Parathyroid adenoma (tissue), 2 donors: ENCODE data around the gene ABTB1.

Experiments used
- H2AFZ ChIP-seq: fragments of 300-600 bp; sonication (generic); one replicate; pipeline ENCODE4 v1.7.0; 2017; ENCODE audit warnings: antibody characterized with exemption, mild to moderate bottlenecking
- H3K27ac ChIP-seq: fragments of 300-600 bp; sonication (generic); one replicate; pipeline ENCODE4 v1.7.0; 2017
- H3K27me3 ChIP-seq: fragments of 300-600 bp; sonication (generic); one replicate; pipeline ENCODE4 v1.7.0; 2017; ENCODE audit warnings: low read length; ENCODE audit not compliant: control insufficient read depth, insufficient read depth
- H3K36me3 ChIP-seq: fragments of 300-600 bp; sonication (generic); one replicate; pipeline ENCODE4 v1.7.0; 2017; ENCODE audit warnings: low read length; ENCODE audit not compliant: control insufficient read depth, insufficient read depth
- H3K4me1 ChIP-seq: fragments of 300-600 bp; sonication (generic); one replicate; pipeline ENCODE4 v1.7.0; 2017; ENCODE audit warnings: control low read depth
- H3K4me2 ChIP-seq: fragments of 300-600 bp; sonication (generic); one replicate; pipeline ENCODE4 v1.7.0; 2017; ENCODE audit warnings: low read length
- H3K4me3 ChIP-seq: fragments of 300-600 bp; sonication (generic); one replicate; pipeline ENCODE4 v1.7.0; 2017; ENCODE audit warnings: low read depth, low read length
- H3K79me2 ChIP-seq: fragments of 300-600 bp; sonication (generic); one replicate; pipeline ENCODE4 v1.7.0; 2017; ENCODE audit warnings: control low read depth
- H3K9ac ChIP-seq: fragments of 300-600 bp; sonication (generic); one replicate; pipeline ENCODE4 v1.7.0; 2017; ENCODE audit warnings: mild to moderate bottlenecking
- H3K9me3 ChIP-seq: fragments of 300-600 bp; sonication (generic); one replicate; pipeline ENCODE4 v1.7.0; 2017; ENCODE audit warnings: low read length; ENCODE audit not compliant: control insufficient read depth
- TF ChIP-seq, protein P1 (sequence below): fragments of 300-600 bp; sonication (generic); IDR thresholded peaks from one replicate; pipeline ENCODE4 v1.7.0; 2017; ENCODE audit warnings: antibody characterized with exemption, mild to moderate bottlenecking
- donor health status: primary hyperparathyroidism.

The ABTB1 gene

DNA sequence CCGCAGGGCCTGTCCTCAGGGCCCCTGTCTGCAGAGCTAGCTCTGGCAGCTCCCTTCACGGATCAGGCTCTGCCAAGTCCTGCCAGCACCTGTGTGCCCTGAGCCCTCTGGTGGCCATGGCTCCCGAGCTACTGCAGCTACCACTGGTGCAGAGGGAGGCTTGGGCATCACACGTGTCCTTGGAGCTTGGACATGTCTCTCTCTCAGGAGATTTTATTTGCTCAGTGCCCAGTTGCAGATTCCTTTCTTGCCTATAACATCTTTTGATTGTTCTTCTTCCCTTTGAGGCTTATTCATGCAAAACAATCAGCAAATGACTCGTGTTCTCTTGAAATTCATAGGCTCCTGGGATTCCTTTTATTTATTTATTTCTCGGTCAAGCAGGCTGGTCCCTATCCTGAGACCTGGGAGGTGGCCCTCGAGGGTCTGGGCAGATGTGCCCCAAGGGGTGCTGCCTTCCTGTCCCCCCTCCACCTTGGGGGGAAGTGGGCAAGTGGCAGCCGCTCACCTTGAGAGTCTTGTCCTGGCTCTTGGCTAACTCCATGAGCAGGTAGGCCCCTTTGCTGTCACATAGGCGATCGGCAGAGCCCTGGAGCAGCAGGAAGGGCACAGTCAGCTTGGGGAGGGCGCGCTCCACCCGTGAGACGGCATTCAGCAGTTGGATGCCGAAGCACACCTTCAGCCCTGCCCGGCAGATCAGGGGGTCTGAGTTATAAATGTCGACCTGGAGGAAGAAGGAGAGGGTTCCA is 21.9 kb downstream of the ABTB1 start:
- H2AFZ ChIP-seq: no peak overlapping the region
- no peak overlapping the region for H3K4me2 ChIP-seq
- H3K9ac ChIP-seq: no peak overlapping the region
- H3K27me3 ChIP-seq: no peaks in the 10 kb centered on the region
- no peaks in the 10 kb centered on the region for H3K4me1 ChIP-seq
- no peaks in the 10 kb centered on the region for H3K9me3 ChIP-seq
- no peak overlapping the region for H3K27ac ChIP-seq
- TF ChIP-seq, protein P1, sequence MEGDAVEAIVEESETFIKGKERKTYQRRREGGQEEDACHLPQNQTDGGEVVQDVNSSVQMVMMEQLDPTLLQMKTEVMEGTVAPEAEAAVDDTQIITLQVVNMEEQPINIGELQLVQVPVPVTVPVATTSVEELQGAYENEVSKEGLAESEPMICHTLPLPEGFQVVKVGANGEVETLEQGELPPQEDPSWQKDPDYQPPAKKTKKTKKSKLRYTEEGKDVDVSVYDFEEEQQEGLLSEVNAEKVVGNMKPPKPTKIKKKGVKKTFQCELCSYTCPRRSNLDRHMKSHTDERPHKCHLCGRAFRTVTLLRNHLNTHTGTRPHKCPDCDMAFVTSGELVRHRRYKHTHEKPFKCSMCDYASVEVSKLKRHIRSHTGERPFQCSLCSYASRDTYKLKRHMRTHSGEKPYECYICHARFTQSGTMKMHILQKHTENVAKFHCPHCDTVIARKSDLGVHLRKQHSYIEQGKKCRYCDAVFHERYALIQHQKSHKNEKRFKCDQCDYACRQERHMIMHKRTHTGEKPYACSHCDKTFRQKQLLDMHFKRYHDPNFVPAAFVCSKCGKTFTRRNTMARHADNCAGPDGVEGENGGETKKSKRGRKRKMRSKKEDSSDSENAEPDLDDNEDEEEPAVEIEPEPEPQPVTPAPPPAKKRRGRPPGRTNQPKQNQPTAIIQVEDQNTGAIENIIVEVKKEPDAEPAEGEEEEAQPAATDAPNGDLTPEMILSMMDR: peak; percentile 77
- H3K4me3 ChIP-seq: no peak overlapping the region
- no peaks in the 10 kb centered on the region for H3K79me2 ChIP-seq
- H3K36me3 ChIP-seq: no peaks in the 10 kb centered on the region

DNA sequence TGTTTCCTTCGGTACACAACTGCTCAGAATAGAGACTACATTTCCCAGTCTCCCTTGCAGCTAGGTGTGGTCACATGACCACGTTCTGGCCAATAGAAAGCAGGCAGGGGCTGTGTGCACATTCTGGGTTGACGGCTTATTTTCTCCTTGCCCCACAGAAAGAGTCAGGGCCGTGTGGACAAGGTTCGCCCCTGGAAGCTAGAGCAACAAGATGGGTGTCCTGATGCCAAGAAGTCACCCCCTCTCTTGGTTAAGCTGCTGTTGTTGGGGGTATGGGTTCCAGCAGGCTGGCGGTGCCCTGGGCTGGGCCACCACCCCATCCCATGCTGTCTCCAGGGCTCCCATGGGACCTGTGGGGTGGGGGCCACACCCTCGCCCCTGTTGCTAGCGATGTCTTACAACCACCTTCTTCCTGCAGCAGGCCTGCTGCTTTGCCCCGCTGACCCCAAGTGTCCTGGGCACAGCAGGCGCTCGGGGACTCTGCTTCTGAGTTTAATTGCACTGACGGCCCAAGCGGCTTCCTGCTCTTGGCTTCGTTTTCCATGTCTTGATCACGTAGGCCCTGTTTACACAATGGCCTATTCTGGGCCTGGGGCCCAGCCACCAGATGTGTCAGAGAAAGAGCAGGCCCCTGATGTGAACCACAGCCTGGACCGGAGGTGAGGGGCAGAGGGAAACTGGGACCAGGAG is 24.9 kb downstream of the ABTB1 start:
- TF ChIP-seq, protein P1: no peak
- H3K4me1 ChIP-seq: no peaks in the 10 kb centered on the region
- H3K36me3 ChIP-seq: no peaks in the 10 kb centered on the region
- H3K79me2 ChIP-seq: no peaks in the 10 kb centered on the region
- no peak overlapping the region for H2AFZ ChIP-seq
- H3K27ac ChIP-seq: peak overlapping the region; percentile 73
- no peaks in the 10 kb centered on the region for H3K27me3 ChIP-seq
- no peak overlapping the region for H3K4me3 ChIP-seq
- H3K9ac ChIP-seq: no peak overlapping the region
- no peaks in the 10 kb centered on the region for H3K9me3 ChIP-seq
- H3K4me2 ChIP-seq: no peak overlapping the region

DNA sequence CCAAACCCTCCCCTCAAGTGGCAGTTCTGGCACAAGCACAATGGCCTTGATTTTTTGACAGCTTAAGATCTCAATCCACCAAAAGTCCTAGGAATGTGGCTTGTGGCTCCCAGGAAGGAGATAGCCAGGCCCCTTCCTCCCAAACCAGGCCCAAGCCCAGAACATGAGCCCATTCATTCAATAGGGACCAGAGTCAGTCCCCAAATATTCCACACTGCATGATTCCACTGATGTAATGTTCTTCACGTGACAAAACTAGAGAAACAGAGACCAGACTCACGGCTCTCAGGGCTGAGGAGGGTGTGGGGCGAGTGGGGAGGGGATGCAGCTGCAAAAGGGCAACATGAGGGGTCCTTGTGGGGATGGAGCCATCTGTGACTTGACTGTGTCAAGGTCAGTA is 25.5 kb downstream of the ABTB1 start:
- Histone ChIP-seq H3K27me3 (no peaks in the 10 kb centered on the region), H3K9ac (no peak overlapping the region), H2AFZ (no peak overlapping the region), H3K4me1 (no peaks in the 10 kb centered on the region), H3K27ac (peak overlapping the region; percentile 73), H3K36me3 (no peaks in the 10 kb centered on the region), H3K4me2 (no peak overlapping the region), H3K9me3 (no peaks in the 10 kb centered on the region), H3K79me2 (no peaks in the 10 kb centered on the region), H3K4me3 (no peak overlapping the region)
- TF ChIP-seq, protein P1: no peak

DNA sequence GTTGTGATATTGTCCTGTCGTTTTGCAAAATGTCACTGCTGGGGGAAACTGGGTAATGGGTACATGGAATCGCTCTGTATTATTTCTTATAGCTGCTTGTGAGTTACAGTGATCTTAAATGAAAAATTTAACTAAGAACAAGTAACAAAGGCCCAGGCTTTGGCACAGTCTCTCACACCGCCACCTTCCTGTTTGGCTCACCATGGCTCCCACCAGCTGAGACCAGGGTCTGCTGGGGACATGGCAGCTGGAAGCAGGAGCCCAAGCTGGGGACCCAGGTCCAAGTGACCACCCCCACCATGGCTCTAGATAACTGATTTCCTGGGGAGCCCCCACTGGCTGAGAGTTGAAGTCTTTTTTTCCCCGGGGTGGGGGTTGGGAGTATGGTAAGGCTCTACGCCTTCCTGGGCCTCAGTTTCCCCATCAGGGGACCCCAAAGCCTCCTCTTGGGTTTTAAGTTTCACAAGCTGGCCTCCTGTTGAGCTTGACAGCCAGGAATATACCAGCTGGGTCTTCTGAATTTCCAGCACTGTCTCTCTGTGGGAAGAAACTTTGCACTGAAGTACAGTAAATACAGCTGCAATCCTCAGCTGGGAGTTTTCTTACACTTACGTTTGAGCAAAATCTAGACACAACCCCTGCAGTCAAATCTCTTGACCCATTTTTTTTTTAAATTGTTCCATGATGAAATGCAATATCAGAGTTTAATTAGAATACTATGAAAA is 26.1 kb downstream of the ABTB1 start:
- H3K79me2 ChIP-seq: no peaks in the 10 kb centered on the region
- H3K27ac ChIP-seq: peak overlapping the region; percentile 73
- H2AFZ ChIP-seq: no peak overlapping the region
- H3K36me3 ChIP-seq: no peaks in the 10 kb centered on the region
- H3K9ac ChIP-seq: no peak overlapping the region
- H3K4me1 ChIP-seq: no peaks in the 10 kb centered on the region
- no peaks in the 10 kb centered on the region for H3K27me3 ChIP-seq
- no peaks in the 10 kb centered on the region for H3K9me3 ChIP-seq
- no peak overlapping the region for H3K4me2 ChIP-seq
- TF ChIP-seq, protein P1: no peak
- H3K4me3 ChIP-seq: no peak overlapping the region
